A673 (cell line): ENCODE data around the gene PRDM16.

Experiments used
- CTCF ChIP-seq: fragments of 300-800, 200-600 bp; sonication (generic); conservative IDR thresholded peaks from 2 replicates; pipeline ENCODE4 v1.5.1; 2017; ENCODE audit warnings: low read depth, mild to moderate bottlenecking, antibody characterized with exemption, low read length, moderate library complexity, mixed read lengths
- EZH2 ChIP-seq: fragments of 200-600 bp; sonication (generic); IDR thresholded peaks from 2 replicates; pipeline ENCODE4 v1.6.1; 2017; ENCODE audit warnings: borderline replicate concordance, low read depth, mild to moderate bottlenecking, mixed read lengths, antibody characterized with exemption, low read length; ENCODE audit not compliant: poor library complexity, severe bottlenecking

DNA sequence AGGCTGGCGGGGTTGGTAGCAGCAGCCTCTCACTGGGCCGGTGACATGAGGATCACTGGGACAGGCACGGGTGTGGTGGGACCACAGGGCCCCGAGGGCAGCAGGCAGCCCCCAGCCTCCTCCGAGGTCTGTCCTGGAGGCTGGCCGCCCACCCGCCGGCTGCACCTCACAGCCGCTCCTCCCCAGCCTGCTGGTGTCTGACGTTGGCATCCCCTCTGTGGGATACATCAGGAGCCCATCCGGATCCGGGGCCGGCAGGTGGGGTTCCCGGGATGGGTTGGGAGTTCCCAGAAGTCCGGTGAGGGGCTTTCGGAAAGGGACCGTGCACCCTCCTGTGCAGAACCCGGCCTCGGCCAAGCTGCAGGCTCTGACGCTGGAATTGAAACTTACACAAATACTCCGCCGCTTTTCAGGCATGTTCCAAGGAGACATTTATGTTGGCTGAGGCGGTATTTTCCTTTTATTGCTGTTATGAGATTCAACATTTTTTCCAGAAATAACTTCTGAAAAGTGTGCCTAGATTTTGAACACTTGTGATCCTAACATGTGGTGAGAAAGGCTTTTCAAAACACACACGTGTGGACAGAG is 243.4 kb downstream of the PRDM16 start:
- TF ChIP-seq EZH2 (no peak), CTCF (no peak)
